Measurements from ENCODE around the gene MAN2B2.

GRCh38 chr4:6584865-6585264, 9.9 kb downstream of the MAN2B2 start:
- TF ChIP-seq CTCF (IDR thresholded peaks at IDR 0.05) (no peak), POLR2A (IDR thresholded peaks at IDR 0.05) (no peak)
